22Rv1 (cell line): ENCODE measurements around the gene ZG16.

Experiments
- ZFX ChIP-seq: fragments of 450-650 bp; IDR thresholded peaks from 2 replicates; pipeline ENCODE4 v1.6.1; 2017; ENCODE audit warnings: antibody characterized with exemption, borderline replicate concordance
- TF ChIP-seq, protein P1 (sequence below): fragments of 450-650 bp; IDR thresholded peaks from 2 replicates; pipeline ENCODE4 v1.5.1; 2017; ENCODE audit warnings: mild to moderate bottlenecking

- TF ChIP-seq, protein P1, sequence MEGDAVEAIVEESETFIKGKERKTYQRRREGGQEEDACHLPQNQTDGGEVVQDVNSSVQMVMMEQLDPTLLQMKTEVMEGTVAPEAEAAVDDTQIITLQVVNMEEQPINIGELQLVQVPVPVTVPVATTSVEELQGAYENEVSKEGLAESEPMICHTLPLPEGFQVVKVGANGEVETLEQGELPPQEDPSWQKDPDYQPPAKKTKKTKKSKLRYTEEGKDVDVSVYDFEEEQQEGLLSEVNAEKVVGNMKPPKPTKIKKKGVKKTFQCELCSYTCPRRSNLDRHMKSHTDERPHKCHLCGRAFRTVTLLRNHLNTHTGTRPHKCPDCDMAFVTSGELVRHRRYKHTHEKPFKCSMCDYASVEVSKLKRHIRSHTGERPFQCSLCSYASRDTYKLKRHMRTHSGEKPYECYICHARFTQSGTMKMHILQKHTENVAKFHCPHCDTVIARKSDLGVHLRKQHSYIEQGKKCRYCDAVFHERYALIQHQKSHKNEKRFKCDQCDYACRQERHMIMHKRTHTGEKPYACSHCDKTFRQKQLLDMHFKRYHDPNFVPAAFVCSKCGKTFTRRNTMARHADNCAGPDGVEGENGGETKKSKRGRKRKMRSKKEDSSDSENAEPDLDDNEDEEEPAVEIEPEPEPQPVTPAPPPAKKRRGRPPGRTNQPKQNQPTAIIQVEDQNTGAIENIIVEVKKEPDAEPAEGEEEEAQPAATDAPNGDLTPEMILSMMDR: no peak
- TF ChIP-seq ZFX: no peak
These were observed 34.6 kb upstream of the ZG16 start for GRCh38 chr16:29743475-29743826.
